CD14-positive monocyte (primary cell): ENCODE data around the gene RMRP. TPM values are rescaled to one million over a fixed set of nuclear protein-coding genes. Genes with fewer than 3 reads are reported as not detected.

ENCODE experiments used
- DNase-seq, 3 donors: peaks; one replicate each; pipeline ENCODE4 v3.0.0-alpha.2; 2011 to 2022
- H2AFZ ChIP-seq: 2 replicates; pipeline ENCODE4 v1.6.0; 2012; ENCODE audit warnings: mild to moderate bottlenecking, low read depth, low read length, inconsistent platforms; ENCODE audit not compliant: insufficient read depth, poor library complexity, severe bottlenecking
- H3K27ac ChIP-seq, 2 donors: 1 replicate in 1 of 2; 2 replicates in 1 of 2; pipeline ENCODE4 v1.5.1; 2012 to 2013; ENCODE audit warnings: low read length in 2 of 2, control low read depth in 1 of 2, inconsistent platforms in 1 of 2, low read depth in 1 of 2, mild to moderate bottlenecking in 1 of 2
- H3K27me3 ChIP-seq, 2 donors: one replicate each; pipeline versions ENCODE4 v1.6.0 to v1.6.1; 2011 to 2013; ENCODE audit warnings: low read length in 2 of 2; ENCODE audit not compliant: control insufficient read depth in 2 of 2, insufficient read depth in 2 of 2
- H3K36me3 ChIP-seq, 2 donors: replicated peaks in 1 of 2; 1 replicate in 1 of 2; 2 replicates in 1 of 2; pipeline versions ENCODE4 v1.5.1 to v1.6.1; 2012 to 2013; ENCODE audit warnings: low read length in 2 of 2, control low read depth in 1 of 2, inconsistent platforms in 1 of 2, mild to moderate bottlenecking in 1 of 2; ENCODE audit not compliant: insufficient read depth in 2 of 2, control insufficient read depth in 1 of 2
- H3K4me1 ChIP-seq, 2 donors: 1 replicate in 1 of 2; 2 replicates in 1 of 2; pipeline versions ENCODE4 v1.5.1 to v1.6.1; 2012 to 2013; ENCODE audit warnings: low read length in 2 of 2, control low read depth in 1 of 2, inconsistent platforms in 1 of 2, mild to moderate bottlenecking in 1 of 2, moderate library complexity in 1 of 2; ENCODE audit not compliant: insufficient read depth in 2 of 2, control insufficient read depth in 1 of 2
- H3K4me2 ChIP-seq: replicated peaks from 2 replicates; pipeline ENCODE3; 2012; ENCODE audit warnings: low read length, moderate library complexity, mild to moderate bottlenecking; ENCODE audit not compliant: poor library complexity, severe bottlenecking; ENCODE audit errors: extremely low read depth
- H3K4me3 ChIP-seq, 3 experiments: fragments of 200-600 bp in 1 of 3; sonication (generic) in 1 of 3; replicated peaks in 1 of 3; 1 replicate in 2 of 3; 2 replicates in 1 of 3; pipeline ENCODE4 v1.5.1; 2011 to 2013; ENCODE audit warnings: low read length in 3 of 3, mild to moderate bottlenecking in 3 of 3, control low read depth in 2 of 3, low read depth in 2 of 3, inconsistent platforms in 1 of 3, moderate library complexity in 1 of 3
- H3K79me2 ChIP-seq: 2 replicates; pipeline ENCODE4 v1.6.0; 2012; ENCODE audit warnings: mild to moderate bottlenecking, control low read depth, inconsistent platforms, low read length, moderate library complexity; ENCODE audit not compliant: insufficient read depth
- H3K9ac ChIP-seq: 2 replicates; pipeline ENCODE4 v1.6.0; 2017; ENCODE audit warnings: low read length, mild to moderate bottlenecking; ENCODE audit not compliant: insufficient read depth, poor library complexity, severe bottlenecking
- H3K9me3 ChIP-seq, 2 donors: replicated peaks in 1 of 2; 1 replicate in 1 of 2; 2 replicates in 1 of 2; pipeline versions ENCODE4 v1.5.1 to v1.6.1; 2012 to 2013; ENCODE audit warnings: low read length in 2 of 2, control low read depth in 1 of 2; ENCODE audit not compliant: control insufficient read depth in 1 of 2, insufficient read depth in 1 of 2
- H4K20me1 ChIP-seq: 2 replicates; pipeline ENCODE4 v1.6.0; 2012; ENCODE audit warnings: mild to moderate bottlenecking, low read length, control low read depth, moderate library complexity; ENCODE audit not compliant: insufficient read depth
- H3K27ac Mint-ChIP-seq, 7 donors: one replicate each; pipeline ENCODE4 v1.8.0; 2020; ENCODE audit warnings: mild to moderate bottlenecking in 7 of 7, mixed read lengths in 7 of 7, moderate library complexity in 6 of 7, inconsistent platforms in 2 of 7
- H3K27me3 Mint-ChIP-seq, 3 donors: one replicate each; pipeline ENCODE4 v1.8.0; 2021 to 2022; ENCODE audit warnings: low read depth in 3 of 3, mild to moderate bottlenecking in 3 of 3, mixed read lengths in 3 of 3, moderate library complexity in 3 of 3, inconsistent platforms in 1 of 3
- H3K36me3 Mint-ChIP-seq, 2 donors: one replicate each; pipeline ENCODE4 v1.8.0; 2020; ENCODE audit warnings: mixed read lengths in 2 of 2, inconsistent platforms in 1 of 2, mild to moderate bottlenecking in 1 of 2
- H3K4me1 Mint-ChIP-seq: one replicate; pipeline ENCODE4 v1.8.0; 2020; ENCODE audit warnings: mild to moderate bottlenecking, mixed read lengths
- H3K4me3 Mint-ChIP-seq, 2 donors: one replicate each; pipeline ENCODE4 v1.8.0; 2020; ENCODE audit warnings: mild to moderate bottlenecking in 2 of 2, mixed read lengths in 2 of 2, moderate library complexity in 1 of 2
- H3K9me3 Mint-ChIP-seq, 7 donors: one replicate each; pipeline ENCODE4 v1.8.0; 2020 to 2022; ENCODE audit warnings: mixed read lengths in 7 of 7, mild to moderate bottlenecking in 6 of 7, moderate library complexity in 6 of 7, inconsistent platforms in 2 of 7
- WGBS: methylation state at CpG from one replicate; pipeline ENCODE4 v1.1.5; 2013; ENCODE audit warnings: missing lambda C conversion rate; ENCODE audit not compliant: insufficient coverage; 5-methylcytosine and 5-hydroxymethylcytosine counted together
- intact Hi-C, 2 donors: fragments of 100-400 bp; cut with micrococcal nuclease; formaldehyde crosslinking; loops; one replicate each; pipeline versions ENCODE4 v1.15.0 to v1.15.1; 2023
- polyA plus RNA-seq, 3 donors: library from polyadenylated mRNA; depleted of rRNA in 1 of 3; unstranded in 2 of 3; stranded (reverse) in 1 of 3; fragments of 300-500 nt in 2 of 3; fragments of >200 nt in 1 of 3; fragmentation: Illumina TruSeq in 2 of 3; gene quantifications; 1 replicate in 2 of 3; 2 replicates in 1 of 3; pipeline ENCODE4 v1.2.3, GENCODE V29; 2012 to 2021
- TF ChIP-seq, protein P1 (sequence below): fragments of 200-600 bp; IDR thresholded peaks from one replicate; pipeline ENCODE4 v1.8.0; 2022; ENCODE audit warnings: antibody characterized with exemption, mild to moderate bottlenecking

RMRP gene
- polyA plus RNA-seq, 3 donors, result 13.3 TPM; not detected in 2

- intact Hi-C loops, result no loop called here
- peaks cover 15 to 25% (median 25%) of the 10 kb centered on the region in 3 donors for H3K27me3 Mint-ChIP-seq
- no peak overlapping the region for H3K4me3 Mint-ChIP-seq
- H3K27ac ChIP-seq, result no peak overlapping the region
- no peak for DNase-seq
- H3K4me3 ChIP-seq, result no peak overlapping the region
- H3K4me2 ChIP-seq, result no peak overlapping the region
- peaks cover 0 to 3% (median 0%) of the 10 kb centered on the region in 7 donors for H3K9me3 Mint-ChIP-seq
- no peaks in the 10 kb centered on the region for H4K20me1 ChIP-seq
- no peaks in the 10 kb centered on the region for H3K36me3 ChIP-seq
- peaks cover 10% of the 10 kb centered on the region for H3K4me1 Mint-ChIP-seq
- 97% methylated on average over 7 of the region's 8 CpGs for WGBS
- H3K9me3 ChIP-seq, result no peaks in the 10 kb centered on the region
- peaks cover 2 to 18% of the 10 kb centered on the region in 2 donors for H3K27me3 ChIP-seq
- no peak overlapping the region for H3K9ac ChIP-seq
- peaks cover 0 to 3% of the 10 kb centered on the region in 2 donors for H3K36me3 Mint-ChIP-seq
- H3K79me2 ChIP-seq, result no peaks in the 10 kb centered on the region
- no peak overlapping the region for H2AFZ ChIP-seq
- no peak overlapping the region for H3K27ac Mint-ChIP-seq
- peaks cover 12 to 13% of the 10 kb centered on the region in 2 donors for H3K4me1 ChIP-seq
- TF ChIP-seq, protein P1, sequence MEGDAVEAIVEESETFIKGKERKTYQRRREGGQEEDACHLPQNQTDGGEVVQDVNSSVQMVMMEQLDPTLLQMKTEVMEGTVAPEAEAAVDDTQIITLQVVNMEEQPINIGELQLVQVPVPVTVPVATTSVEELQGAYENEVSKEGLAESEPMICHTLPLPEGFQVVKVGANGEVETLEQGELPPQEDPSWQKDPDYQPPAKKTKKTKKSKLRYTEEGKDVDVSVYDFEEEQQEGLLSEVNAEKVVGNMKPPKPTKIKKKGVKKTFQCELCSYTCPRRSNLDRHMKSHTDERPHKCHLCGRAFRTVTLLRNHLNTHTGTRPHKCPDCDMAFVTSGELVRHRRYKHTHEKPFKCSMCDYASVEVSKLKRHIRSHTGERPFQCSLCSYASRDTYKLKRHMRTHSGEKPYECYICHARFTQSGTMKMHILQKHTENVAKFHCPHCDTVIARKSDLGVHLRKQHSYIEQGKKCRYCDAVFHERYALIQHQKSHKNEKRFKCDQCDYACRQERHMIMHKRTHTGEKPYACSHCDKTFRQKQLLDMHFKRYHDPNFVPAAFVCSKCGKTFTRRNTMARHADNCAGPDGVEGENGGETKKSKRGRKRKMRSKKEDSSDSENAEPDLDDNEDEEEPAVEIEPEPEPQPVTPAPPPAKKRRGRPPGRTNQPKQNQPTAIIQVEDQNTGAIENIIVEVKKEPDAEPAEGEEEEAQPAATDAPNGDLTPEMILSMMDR, result no peak
Measured at GRCh38 chr9:35679766-35680330, 22.0 kb upstream of the RMRP start.

GRCh38 chr9:35679091-35679490, 21.3 kb upstream of the RMRP start:
- intact Hi-C loops, result no loop called here
- no peak overlapping the region for H3K4me3 Mint-ChIP-seq
- no peak overlapping the region for H2AFZ ChIP-seq
- H3K9ac ChIP-seq, result no peak overlapping the region
- H3K27me3 ChIP-seq, result peaks cover 7 to 25% of the 10 kb centered on the region in 2 donors
- no peak overlapping the region for H3K4me3 ChIP-seq
- TF ChIP-seq, protein P1, result no peak
- no peak overlapping the region for H3K27ac ChIP-seq
- H3K9me3 Mint-ChIP-seq, result peaks cover 0 to 5% (median 2%) of the 10 kb centered on the region in 7 donors
- peaks cover 12 to 13% of the 10 kb centered on the region in 2 donors for H3K4me1 ChIP-seq
- H3K9me3 ChIP-seq, result no peaks in the 10 kb centered on the region
- no peaks in the 10 kb centered on the region for H3K36me3 ChIP-seq
- peaks cover 0 to 5% of the 10 kb centered on the region in 2 donors for H3K36me3 Mint-ChIP-seq
- WGBS, result 95% methylated on average over 3 of the region's 5 CpGs
- no peak overlapping the region for H3K4me2 ChIP-seq
- H3K27me3 Mint-ChIP-seq, result peaks cover 22 to 33% (median 32%) of the 10 kb centered on the region in 3 donors
- H3K79me2 ChIP-seq, result no peaks in the 10 kb centered on the region
- H3K27ac Mint-ChIP-seq, result no peak overlapping the region
- DNase-seq, result no peak
- H4K20me1 ChIP-seq, result no peaks in the 10 kb centered on the region
- H3K4me1 Mint-ChIP-seq, result peaks cover 10% of the 10 kb centered on the region
